ENCODE data around the gene COMMD10. TPM values are rescaled to one million over a fixed set of nuclear protein-coding genes. Genes with fewer than 3 reads are reported as not detected.

Gene COMMD10
- total RNA-seq, 1 experiment from 2014 or later, result 39.8 TPM

- BruUV-seq (replicated peaks), result no TSS peak
- Mint-ChIP-seq H3K9me3 (ENCODE audit: low read depth, unreplicated experiment) (no peaks in the 10 kb centered on the region), H3K4me1 (ENCODE audit: low read depth, unreplicated experiment) (no peaks in the 10 kb centered on the region), H3K27me3 (ENCODE audit: unreplicated experiment) (no peaks in the 10 kb centered on the region), H3K27ac (ENCODE audit: unreplicated experiment) (no peak overlapping the region), H3K4me3 (ENCODE audit: low read depth, unreplicated experiment) (no peak overlapping the region), H3K36me3 (ENCODE audit: insufficient read depth, unreplicated experiment) (no peaks in the 10 kb centered on the region)
- intact Hi-C loops (cut with micrococcal nuclease; ENCODE audit: unreplicated experiment), result loop anchor here (10.0 kb wide), 2 partner anchors 324 to 1324 kb away; no protein-coding TSS in a partner anchor
- CTCF ChIA-PET, result no interaction called here
- TF ChIP-seq CTCF (IDR thresholded peaks at IDR 0.05; ENCODE audit: unreplicated experiment), result no peak
- DNase-seq, result no peak
Measured at GRCh38 chr5:116130471-116130870, 45.6 kb downstream of the COMMD10 start.

DNA sequence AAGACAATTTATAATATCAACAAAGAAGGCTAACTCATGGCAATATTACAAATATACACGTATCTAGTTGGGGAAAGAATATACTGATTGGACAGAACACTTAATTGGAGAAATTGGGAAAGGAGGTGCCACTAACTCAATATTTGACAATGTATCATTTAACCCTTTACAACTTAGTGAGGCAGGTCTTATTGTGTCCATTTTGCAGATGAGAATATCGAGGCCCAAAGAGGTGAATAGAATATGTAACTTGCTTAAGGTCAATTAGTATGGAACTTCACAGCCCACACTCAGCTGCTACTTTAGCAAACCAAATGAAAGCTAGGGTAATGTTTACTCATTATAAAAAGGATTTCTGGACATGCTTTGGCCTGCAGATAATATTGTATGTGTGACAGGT, 46.2 kb downstream of the COMMD10 start:
- intact Hi-C loops (cut with micrococcal nuclease; ENCODE audit: unreplicated experiment), result loop anchor here (10.0 kb wide), 2 partner anchors 324 to 1324 kb away; no protein-coding TSS in a partner anchor
- no peaks in the 10 kb centered on the region for H3K27me3 Mint-ChIP-seq (ENCODE audit: unreplicated experiment)
- CTCF ChIA-PET, result no interaction called here

DNA sequence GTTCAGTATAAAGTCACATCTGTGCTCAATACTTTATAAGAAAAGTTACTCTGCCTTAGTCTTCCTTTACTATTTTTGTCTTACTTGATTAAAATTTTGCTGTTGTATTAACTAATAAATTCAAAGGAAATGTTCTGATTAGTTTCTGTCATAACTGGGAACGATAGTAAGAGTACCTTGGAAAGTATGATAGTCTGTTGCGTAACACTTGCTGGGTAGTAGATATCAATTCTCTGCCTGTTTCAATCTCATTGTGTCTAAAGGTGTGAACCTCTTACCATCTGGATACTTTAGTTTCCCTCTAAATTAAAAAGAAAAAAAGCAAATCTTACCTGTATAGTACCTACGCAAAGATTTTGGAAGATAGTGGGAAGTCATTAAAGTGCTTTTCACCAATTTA, 48.5 kb downstream of the COMMD10 start:
- no TSS peak for BruUV-seq (replicated peaks)
- intact Hi-C loops (cut with micrococcal nuclease; ENCODE audit: unreplicated experiment), result loop anchor here (10.0 kb wide), 2 partner anchors 322 to 1322 kb away; no protein-coding TSS in a partner anchor
- Mint-ChIP-seq H3K27ac (ENCODE audit: unreplicated experiment) (no peak overlapping the region), H3K9me3 (ENCODE audit: low read depth, unreplicated experiment) (no peaks in the 10 kb centered on the region), H3K36me3 (ENCODE audit: insufficient read depth, unreplicated experiment) (no peaks in the 10 kb centered on the region), H3K4me1 (ENCODE audit: low read depth, unreplicated experiment) (no peaks in the 10 kb centered on the region), H3K4me3 (ENCODE audit: low read depth, unreplicated experiment) (no peak overlapping the region), H3K27me3 (ENCODE audit: unreplicated experiment) (no peaks in the 10 kb centered on the region)
- DNase-seq, result no peak
- CTCF ChIA-PET, result no interaction called here
- no peak for TF ChIP-seq CTCF (IDR thresholded peaks at IDR 0.05; ENCODE audit: unreplicated experiment)

More for the DNA sequence above, 46.2 kb downstream of the COMMD10 start:
- no TSS peak for BruUV-seq (replicated peaks)
- Mint-ChIP-seq H3K27ac (ENCODE audit: unreplicated experiment) (no peak overlapping the region), H3K9me3 (ENCODE audit: low read depth, unreplicated experiment) (no peaks in the 10 kb centered on the region), H3K4me3 (ENCODE audit: low read depth, unreplicated experiment) (no peak overlapping the region), H3K36me3 (ENCODE audit: insufficient read depth, unreplicated experiment) (no peaks in the 10 kb centered on the region), H3K4me1 (ENCODE audit: low read depth, unreplicated experiment) (no peaks in the 10 kb centered on the region)
- TF ChIP-seq CTCF (IDR thresholded peaks at IDR 0.05; ENCODE audit: unreplicated experiment), result no peak
- no peak for DNase-seq

GRCh38 chr5:116135344-116135743, 50.5 kb downstream of the COMMD10 start:
- Mint-ChIP-seq H3K27ac (ENCODE audit: unreplicated experiment) (no peak overlapping the region), H3K9me3 (ENCODE audit: low read depth, unreplicated experiment) (no peaks in the 10 kb centered on the region), H3K27me3 (ENCODE audit: unreplicated experiment) (no peaks in the 10 kb centered on the region), H3K4me1 (ENCODE audit: low read depth, unreplicated experiment) (no peaks in the 10 kb centered on the region), H3K36me3 (ENCODE audit: insufficient read depth, unreplicated experiment) (no peaks in the 10 kb centered on the region), H3K4me3 (ENCODE audit: low read depth, unreplicated experiment) (no peak overlapping the region)
- no peak for TF ChIP-seq CTCF (IDR thresholded peaks at IDR 0.05; ENCODE audit: unreplicated experiment)
- CTCF ChIA-PET, result interaction anchor here (0.6 kb wide), 1 partner anchor 86 kb away, joined by 3 read pairs; no protein-coding TSS in a partner anchor
- intact Hi-C loops (cut with micrococcal nuclease; ENCODE audit: unreplicated experiment), result loop anchor here (5.0 to 10.0 kb wide), 5 partner anchors 137 to 1319 kb away; no protein-coding TSS in a partner anchor
- DNase-seq, result no peak
- BruUV-seq (replicated peaks), result no TSS peak

Data from Calu3 (cell line).